Neural cell (in vitro differentiated cells): ENCODE results near the gene PCDHA11. TPM values are rescaled to one million over a fixed set of nuclear protein-coding genes. Genes with fewer than 3 reads are reported as not detected.
"Not testable (repeated sequence)": the region's sequence is repeated elsewhere in the genome, so short reads cannot be mapped to it uniquely, and the experiment has no call there.

Source experiments
- H2AFZ ChIP-seq: fragments of 200-600, 300-800 bp; sonication (generic), shearing (Covaris generic); 2 replicates; pipeline ENCODE4 v1.6.0; 2014; ENCODE audit warnings: low read depth, mild to moderate bottlenecking, antibody characterized with exemption, low read length, moderate library complexity
- H3F3A ChIP-seq: fragments of 200-600 bp; shearing (Covaris generic); 2 replicates; pipeline ENCODE4 v1.6.1; 2016; ENCODE audit warnings: mild to moderate bottlenecking, moderate library complexity, mixed read lengths, antibody characterized with exemption, low read length; ENCODE audit not compliant: insufficient read depth, poor library complexity, severe bottlenecking
- H3K27ac ChIP-seq: fragments of 200-600, 300-800 bp; sonication (generic), shearing (Covaris generic); 2 replicates; pipeline ENCODE4 v1.5.1; 2014; ENCODE audit warnings: mild to moderate bottlenecking, low read length, moderate library complexity
- H3K27me3 ChIP-seq: fragments of 300-800, 200-600 bp; sonication (generic), shearing (Covaris generic); 2 replicates; pipeline ENCODE4 v1.6.0; 2014; ENCODE audit warnings: mild to moderate bottlenecking, low read depth, low read length, moderate library complexity; ENCODE audit not compliant: insufficient read depth
- H3K36me3 ChIP-seq: fragments of 300-800, 200-600 bp; sonication (generic), shearing (Covaris generic); 2 replicates; pipeline ENCODE4 v1.5.1; 2014; ENCODE audit warnings: mild to moderate bottlenecking, antibody characterized with exemption, low read length, moderate library complexity; ENCODE audit not compliant: insufficient read depth
- H3K4me2 ChIP-seq: fragments of 300-800, 200-600 bp; sonication (generic), shearing (Covaris generic); 2 replicates; pipeline ENCODE4 v1.6.0; 2014; ENCODE audit warnings: mild to moderate bottlenecking, low read length
- H3K4me3 ChIP-seq: fragments of 300-800, 200-600 bp; sonication (generic), shearing (Covaris generic); 2 replicates; pipeline ENCODE4 v1.5.1; 2014; ENCODE audit warnings: mild to moderate bottlenecking, low read length, moderate library complexity
- H3K79me2 ChIP-seq: fragments of 200-600 bp; shearing (Covaris generic); replicated peaks from 2 replicates; pipeline ENCODE4 v1.6.0; 2014; ENCODE audit warnings: mild to moderate bottlenecking, low read length, moderate library complexity; ENCODE audit not compliant: insufficient read depth
- H3K9ac ChIP-seq: fragments of 300-800, 200-600 bp; sonication (generic), shearing (Covaris generic); 2 replicates; pipeline ENCODE4 v1.6.1; 2016; ENCODE audit warnings: mild to moderate bottlenecking, low read length, mixed read lengths
- H3K9me2 ChIP-seq: fragments of 200-600 bp; shearing (Covaris generic); 2 replicates; pipeline ENCODE4 v1.6.1; 2016; ENCODE audit warnings: mild to moderate bottlenecking, low read length, mixed read lengths; ENCODE audit not compliant: insufficient read depth
- H3K9me3 ChIP-seq: fragments of 200-600, 300-800 bp; sonication (generic), shearing (Covaris generic); 2 replicates; pipeline ENCODE4 v1.6.1; 2016; ENCODE audit warnings: mild to moderate bottlenecking, mixed run types, low read length, moderate library complexity, mixed read lengths
- H4K20me1 ChIP-seq: fragments of 200-600 bp; shearing (Covaris generic); 2 replicates; pipeline ENCODE4 v1.6.1; 2016; ENCODE audit warnings: mild to moderate bottlenecking, mixed run types; ENCODE audit not compliant: insufficient read depth
- CTCF ChIP-seq: fragments of 450-650 bp; IDR thresholded peaks from 2 replicates; pipeline ENCODE4 v1.5.1; 2014; ENCODE audit warnings: antibody characterized with exemption, mild to moderate bottlenecking, moderate library complexity; ENCODE audit not compliant: poor library complexity, severe bottlenecking
- EP300 ChIP-seq: fragments of 450-650 bp; conservative IDR thresholded peaks from 2 replicates; pipeline ENCODE4 v1.6.1; 2014; ENCODE audit warnings: antibody characterized with exemption, mild to moderate bottlenecking, moderate library complexity; ENCODE audit not compliant: poor library complexity, severe bottlenecking
- EZH2 ChIP-seq: fragments of 200-600, 300-800 bp; shearing (Covaris generic), sonication (generic); IDR thresholded peaks from 2 replicates; pipeline ENCODE4 v1.6.1; 2014; ENCODE audit warnings: antibody characterized with exemption, low read length, borderline replicate concordance, mild to moderate bottlenecking; ENCODE audit not compliant: insufficient read depth, poor library complexity, severe bottlenecking
- MXI1 ChIP-seq: fragments of 450-650 bp; conservative IDR thresholded peaks from 2 replicates; pipeline ENCODE4 v1.6.1; 2014; ENCODE audit warnings: antibody characterized with exemption, mild to moderate bottlenecking; ENCODE audit not compliant: poor library complexity, severe bottlenecking
- POLR2AphosphoS5 ChIP-seq: IDR thresholded peaks from 2 replicates; pipeline ENCODE4 v1.6.1; 2012
- RAD21 ChIP-seq: fragments of 450-650 bp; conservative IDR thresholded peaks from 2 replicates; pipeline ENCODE4 v1.6.1; 2014; ENCODE audit warnings: antibody characterized with exemption, mild to moderate bottlenecking, moderate library complexity
- REST ChIP-seq: IDR thresholded peaks from 2 replicates; pipeline ENCODE4 v1.6.1; 2012; ENCODE audit warnings: borderline replicate concordance
- SMC3 ChIP-seq: fragments of 450-650 bp; conservative IDR thresholded peaks from 2 replicates; pipeline ENCODE4 v1.6.1; 2014; ENCODE audit warnings: antibody characterized with exemption, mild to moderate bottlenecking, moderate library complexity; ENCODE audit not compliant: poor library complexity
- TAF1 ChIP-seq: IDR thresholded peaks from 2 replicates; pipeline ENCODE4 v1.6.1; 2012; ENCODE audit warnings: low read depth
- polyA plus RNA-seq: library from polyadenylated mRNA; depleted of rRNA; stranded (reverse); fragments of >200 nt; gene quantifications from 2 replicates; pipeline ENCODE4 v1.2.3, GENCODE V29; 2014

The PCDHA11 gene
- polyA plus RNA-seq, 1 donor from 2014 or later = 5.3 TPM

- no peaks in the 10 kb centered on the region for H3F3A ChIP-seq
- H3K9me3 ChIP-seq = peaks cover 50% of the 10 kb centered on the region
- no peak within 1 kb of the TSS for H2AFZ ChIP-seq
Observed at GRCh38 chr5:140833993-140834392, 34.8 kb upstream of the PCDHA11 start, which contains the start of gene PCDHA7. PCDHA7 (plus strand) TSS chr5:140834269; CDS start chr5:140834384, 115 bp downstream.

GRCh38 chr5:140834439-140835008 lies 34.2 kb upstream of the PCDHA11 start:
- H3K4me2 ChIP-seq, H3K9ac ChIP-seq, H3K27ac ChIP-seq, H3K9me2 ChIP-seq, H2AFZ ChIP-seq, H3K27me3 ChIP-seq, H4K20me1 ChIP-seq, H3K4me3 ChIP-seq, H3F3A ChIP-seq: not testable (repeated sequence)
- H3K79me2 ChIP-seq = peaks cover 31% of the 10 kb centered on the region
- H3K36me3 ChIP-seq = peaks cover 38% of the 10 kb centered on the region
- peaks cover 49% of the 10 kb centered on the region for H3K9me3 ChIP-seq

More at GRCh38 chr5:140833993-140834392, 34.8 kb upstream of the PCDHA11 start, which contains the start of gene PCDHA7:
- H3K27me3 ChIP-seq = no peaks in the 10 kb centered on the region
- no peaks in the 10 kb centered on the region for H3K9me2 ChIP-seq
- no peak within 1 kb of the TSS for H3K9ac ChIP-seq
- H3K79me2 ChIP-seq = peaks cover 26% of the 10 kb centered on the region
- H4K20me1 ChIP-seq = no peaks in the 10 kb centered on the region
- no peak within 1 kb of the TSS for H3K4me2 ChIP-seq
- no peak within 1 kb of the TSS for H3K27ac ChIP-seq
- no peak within 1 kb of the TSS for H3K4me3 ChIP-seq
- no peak for TF ChIP-seq SMC3
- TF ChIP-seq MXI1 = no peak
- TF ChIP-seq RAD21 = no peak
- no peak for TF ChIP-seq EP300
- peaks cover 40% of the 10 kb centered on the region for H3K36me3 ChIP-seq

GRCh38 chr5:140835622-140836510 lies 32.9 kb upstream of the PCDHA11 start:
- Histone ChIP-seq H3K4me2 (no peak overlapping the region), H3K36me3 (peaks cover 26% of the 10 kb centered on the region), H3K27ac (no peak overlapping the region), H3K9ac (no peak overlapping the region), H3K27me3 (no peaks in the 10 kb centered on the region), H2AFZ (no peak overlapping the region), H3K79me2 (peaks cover 34% of the 10 kb centered on the region), H3F3A (no peaks in the 10 kb centered on the region), H4K20me1 (no peaks in the 10 kb centered on the region), H3K9me2 (no peaks in the 10 kb centered on the region), H3K4me3 (no peak overlapping the region), H3K9me3 (peaks cover 39% of the 10 kb centered on the region)
- TF ChIP-seq RAD21 (no peak), TAF1 (no peak), POLR2AphosphoS5 (no peak), MXI1 (no peak), CTCF (no peak), REST (no peak), SMC3 (no peak), EP300 (no peak), EZH2 (no peak)
